T-helper 1 cell treated with Interleukin-12 subunit alpha and Interleukin-12 subunit beta and Interleukin-4 antibody, amounts not matched to agents 30 ng/mL and 1 ng/mL, for 36 hours (primary cell): ENCODE data around the gene NR3C2. TPM values are rescaled to one million over a fixed set of nuclear protein-coding genes. Genes with fewer than 3 reads are reported as not detected.

ENCODE experiments used
- intact Hi-C: fragments of 100-400 bp; cut with micrococcal nuclease; formaldehyde crosslinking; loops from one replicate; pipeline ENCODE4 v1.15.1; 2024
- total RNA-seq: library from RNA; stranded (reverse); gene quantifications from 2 replicates; pipeline ENCODE4 v1.2.3, GENCODE V29; 2022

NR3C2 gene
- total RNA-seq, 1 donor from 2014 or later = 0.83 TPM

DNA sequence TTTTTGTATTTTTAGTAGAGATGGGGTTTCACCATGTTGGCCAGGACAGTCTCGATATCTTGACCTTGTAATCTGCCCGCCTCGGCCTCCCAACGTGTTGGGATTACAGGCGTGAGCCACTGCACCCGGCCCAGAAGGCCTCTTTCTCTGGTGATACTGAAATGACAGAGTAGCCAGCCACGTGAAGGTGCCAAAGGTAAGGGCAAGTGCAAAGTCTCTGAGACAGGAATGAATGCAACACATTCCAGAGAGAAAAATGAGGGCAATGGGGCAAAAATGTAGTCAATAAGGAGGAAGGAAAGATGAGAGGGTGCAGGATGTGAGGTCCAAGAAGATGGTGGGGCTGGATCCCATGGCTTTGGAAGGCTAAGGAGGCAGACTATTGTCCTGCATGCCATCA is 176.0 kb downstream of the NR3C2 start:
- intact Hi-C loops = no loop called here

DNA sequence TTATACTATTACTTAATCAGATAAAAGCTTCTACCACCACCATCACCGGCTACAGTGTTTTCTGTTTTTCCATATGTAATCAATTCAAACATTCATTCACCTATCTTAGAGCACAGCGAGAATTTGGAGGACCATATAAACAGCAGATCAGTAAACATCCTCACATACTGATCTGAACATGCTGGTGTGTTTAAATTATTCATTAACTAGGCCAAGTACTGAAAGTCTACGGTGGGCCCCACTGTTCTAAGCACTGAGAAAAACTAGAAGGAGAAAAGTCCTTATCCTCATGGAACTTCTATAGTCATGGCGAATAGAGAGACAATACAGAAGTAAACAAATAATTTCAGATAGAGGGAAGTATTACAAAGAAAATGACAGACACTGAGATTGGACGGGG is 176.6 kb downstream of the NR3C2 start:
- intact Hi-C loops = no loop called here

DNA sequence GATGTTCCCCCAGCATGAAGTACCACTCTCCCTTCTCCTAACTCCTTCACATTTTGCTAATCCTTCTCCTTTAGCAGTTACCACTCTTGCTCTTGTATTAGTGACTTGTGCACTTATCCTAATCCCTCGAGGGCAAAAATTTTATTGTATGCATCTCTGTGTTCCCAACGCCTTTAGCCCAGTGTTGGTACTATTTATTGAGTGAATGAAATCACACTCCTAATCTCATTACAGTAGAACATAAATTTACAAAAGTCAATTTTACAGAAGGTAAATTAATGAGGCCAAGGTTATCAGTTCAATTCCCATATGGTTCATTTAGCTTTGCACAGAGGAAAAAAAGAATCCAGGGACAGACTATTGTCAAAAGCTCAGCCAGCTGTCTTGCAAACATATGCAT is 178.4 kb downstream of the NR3C2 start:
- intact Hi-C loops = no loop called here

DNA sequence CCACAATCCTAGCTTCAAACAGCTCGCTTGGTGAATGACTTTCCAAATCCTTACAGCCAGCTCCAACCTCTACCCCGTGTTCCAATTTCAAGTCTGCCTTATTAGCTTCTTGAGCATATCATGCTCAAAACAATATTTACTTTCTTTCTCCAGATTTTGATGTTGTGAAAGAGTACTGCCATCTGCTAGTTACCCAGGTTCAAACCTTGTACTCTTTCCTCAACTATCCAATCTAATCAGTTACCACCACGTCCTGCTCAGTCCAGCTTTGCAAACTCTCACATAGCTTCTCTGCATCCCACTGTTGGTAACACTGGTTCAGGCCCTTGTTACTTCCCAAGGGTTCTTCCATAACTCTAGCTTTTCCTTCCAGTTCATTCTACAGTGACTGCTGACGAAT is 179.1 kb downstream of the NR3C2 start:
- intact Hi-C loops = no loop called here

DNA sequence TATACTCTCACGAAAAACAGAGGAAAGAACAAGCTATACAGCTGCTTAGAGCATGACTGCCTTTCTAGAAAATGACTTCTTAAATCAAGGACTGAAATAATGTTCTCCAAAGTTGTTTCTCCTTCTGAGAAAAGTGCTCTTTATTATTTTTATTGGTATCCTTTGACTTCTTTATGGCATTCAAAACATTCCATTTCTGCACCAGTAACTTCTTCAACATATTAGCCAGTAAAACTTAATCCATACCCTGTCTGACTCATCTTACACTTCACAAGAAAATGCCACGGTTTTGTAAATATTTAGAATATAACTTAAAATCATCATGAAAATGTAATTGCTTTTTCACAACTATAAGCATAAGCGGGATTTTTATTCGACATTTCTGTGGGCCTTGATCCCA is 180.4 kb downstream of the NR3C2 start:
- intact Hi-C loops = no loop called here

DNA sequence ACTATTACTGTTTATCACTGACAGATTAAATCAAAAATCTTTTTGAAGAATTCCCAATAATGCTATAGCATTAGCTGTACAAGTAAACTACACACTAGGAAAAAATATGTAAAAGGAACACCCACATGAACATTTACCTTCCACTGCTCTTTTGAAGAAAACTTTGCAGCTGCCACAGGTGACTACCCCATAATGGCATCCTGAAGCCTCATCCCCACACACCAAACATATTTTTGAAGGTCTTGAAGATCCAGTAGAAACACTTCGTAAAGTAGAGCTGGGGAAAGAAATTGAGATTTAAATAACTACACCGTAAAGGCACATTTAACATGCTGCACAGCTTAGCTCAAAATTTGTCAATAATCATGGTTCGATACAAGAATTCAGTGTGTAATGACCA is 182.4 kb downstream of the NR3C2 start:
- intact Hi-C loops = no loop called here

DNA sequence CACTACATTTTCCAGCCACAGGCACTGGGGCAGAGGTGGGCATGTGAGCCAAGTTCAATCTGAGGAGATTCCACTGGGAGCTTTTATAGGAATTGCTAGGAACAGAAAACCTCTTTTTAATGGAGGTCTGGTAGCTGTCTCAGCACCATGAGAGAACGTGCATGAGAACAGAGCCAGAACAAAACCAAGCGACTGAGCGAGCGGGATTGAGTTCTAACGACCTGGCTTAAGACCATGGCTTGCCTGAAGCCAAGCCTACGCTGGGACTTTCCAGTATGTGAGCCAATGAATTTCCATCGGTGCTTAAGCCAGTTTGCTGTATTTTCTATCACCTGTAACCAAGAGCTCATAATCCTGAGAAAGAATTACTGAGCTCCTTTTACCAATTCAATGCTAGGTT is 183.7 kb downstream of the NR3C2 start:
- intact Hi-C loops = no loop called here

DNA sequence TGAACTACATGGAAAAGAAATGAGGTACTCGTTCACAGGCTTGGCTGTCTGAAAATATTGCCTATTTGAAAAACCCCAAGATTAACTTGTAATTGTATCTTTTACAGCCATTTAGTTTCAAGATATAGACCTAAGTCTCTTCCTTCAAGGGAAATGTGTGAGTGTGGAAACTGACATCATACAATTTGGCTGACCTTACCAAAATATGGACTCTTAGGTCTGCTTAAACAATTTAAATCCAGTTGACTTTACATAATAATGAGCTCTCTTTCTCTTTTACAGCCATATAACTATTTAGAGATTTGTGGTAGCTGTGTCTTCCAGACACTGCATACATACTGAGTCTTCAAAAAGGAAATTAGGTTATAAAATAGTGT is 186.9 kb downstream of the NR3C2 start:
- intact Hi-C loops = no loop called here

DNA sequence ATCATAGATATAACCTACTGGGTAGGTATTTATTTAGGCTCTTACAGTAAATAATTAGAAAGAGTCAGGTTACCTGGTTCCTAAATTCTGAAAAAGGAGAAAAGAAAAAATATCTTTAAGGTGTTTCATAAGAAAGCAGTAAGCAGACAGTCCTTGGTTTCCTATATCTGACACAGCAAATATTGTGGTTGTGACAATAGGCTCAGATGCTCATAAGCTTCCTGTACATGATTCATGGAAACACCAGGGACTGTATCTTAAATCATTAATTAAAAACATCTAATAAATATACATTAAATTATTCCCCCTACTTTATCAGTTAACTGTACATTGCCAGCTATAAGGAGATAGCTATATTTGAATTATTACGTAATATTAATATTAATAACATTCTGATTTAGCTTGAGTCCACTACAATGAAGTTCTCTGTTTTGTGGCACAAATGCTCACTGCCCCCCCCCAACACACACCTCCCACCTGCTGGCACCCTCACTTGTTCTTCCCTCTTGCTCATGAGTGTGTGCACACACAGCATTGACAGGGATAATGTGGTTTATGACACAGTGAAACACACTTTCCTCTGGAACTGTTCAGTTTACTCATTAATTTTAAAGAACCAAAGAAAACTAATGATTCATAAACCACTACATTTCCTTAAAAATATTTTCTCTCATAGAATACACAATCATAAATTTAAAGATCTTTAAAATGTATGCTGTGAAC is 187.4 kb downstream of the NR3C2 start:
- intact Hi-C loops = no loop called here

DNA sequence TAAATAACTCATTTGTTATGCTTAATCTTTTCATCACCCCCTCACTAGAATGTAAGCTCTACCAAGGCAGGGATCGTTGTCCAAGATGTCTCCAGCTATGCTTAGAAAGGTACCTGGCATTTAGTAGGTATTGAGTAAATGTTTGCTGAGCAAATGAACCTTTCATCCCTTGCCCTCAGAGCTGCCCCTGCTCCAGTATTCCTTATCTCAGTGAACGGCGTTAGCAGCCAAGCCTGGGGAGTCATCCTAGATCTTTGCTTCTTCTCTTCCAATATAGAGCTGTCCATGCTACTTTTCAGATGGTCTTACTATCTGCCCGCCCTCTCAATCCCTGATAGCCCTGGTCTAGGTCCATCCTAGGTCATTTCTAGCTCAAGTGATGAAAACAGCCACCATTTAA is 188.4 kb downstream of the NR3C2 start:
- intact Hi-C loops = no loop called here

DNA sequence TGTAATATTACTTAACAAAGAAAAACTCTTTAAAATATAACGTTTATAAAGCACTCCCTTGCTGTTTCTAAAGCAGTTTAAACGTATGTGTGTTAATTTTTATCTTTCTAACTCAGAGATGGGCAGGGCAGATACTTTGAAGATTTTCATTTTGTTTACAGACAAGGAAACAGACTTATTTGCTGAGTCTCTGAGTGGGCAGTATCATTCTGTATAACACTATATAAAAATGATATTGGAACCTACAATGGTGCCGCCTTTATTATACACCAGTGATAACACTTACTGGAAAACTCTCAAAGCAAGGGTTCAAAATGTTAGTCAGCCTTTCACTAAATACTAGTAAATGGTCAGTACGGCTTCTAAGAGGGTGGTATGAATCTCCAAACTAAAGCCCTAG is 193.4 kb downstream of the NR3C2 start:
- intact Hi-C loops = no loop called here

DNA sequence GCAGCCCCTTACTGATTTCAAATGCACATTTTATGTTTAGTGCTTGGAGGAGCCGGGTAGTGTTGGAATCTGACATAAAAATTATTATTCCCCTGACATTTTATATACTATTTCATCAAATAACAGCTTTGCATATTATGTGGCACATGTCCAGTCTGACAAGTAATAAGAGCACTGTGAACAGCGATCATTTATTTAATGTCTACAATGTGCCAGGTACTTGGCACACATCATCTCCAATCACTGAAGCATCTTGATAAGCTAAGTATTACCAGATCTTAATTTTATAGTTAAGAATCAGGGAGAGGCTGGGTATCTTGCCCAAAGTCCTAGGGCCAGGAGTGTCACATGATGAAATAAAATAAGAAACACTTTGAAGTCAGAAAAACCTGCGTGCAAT is 197.2 kb downstream of the NR3C2 start:
- intact Hi-C loops = no loop called here

DNA sequence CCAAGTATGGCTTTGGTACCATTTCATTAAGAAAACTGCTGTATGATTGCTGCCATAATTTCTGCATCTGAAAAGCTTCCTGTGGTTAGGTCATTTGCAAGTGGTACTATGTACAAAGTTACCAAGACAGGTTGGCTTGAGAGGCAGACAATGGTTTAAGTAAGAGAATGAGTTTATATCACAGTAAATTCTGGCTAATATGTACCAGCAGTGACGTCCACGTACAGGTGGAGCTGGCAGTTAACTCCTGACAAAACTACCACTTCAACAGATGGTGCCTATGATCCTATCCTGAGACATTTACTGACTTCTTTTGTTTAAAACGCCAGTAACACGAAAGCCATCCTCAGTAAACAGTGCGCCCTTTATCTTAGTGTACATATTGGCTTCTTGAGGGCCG is 198.4 kb downstream of the NR3C2 start:
- intact Hi-C loops = no loop called here

DNA sequence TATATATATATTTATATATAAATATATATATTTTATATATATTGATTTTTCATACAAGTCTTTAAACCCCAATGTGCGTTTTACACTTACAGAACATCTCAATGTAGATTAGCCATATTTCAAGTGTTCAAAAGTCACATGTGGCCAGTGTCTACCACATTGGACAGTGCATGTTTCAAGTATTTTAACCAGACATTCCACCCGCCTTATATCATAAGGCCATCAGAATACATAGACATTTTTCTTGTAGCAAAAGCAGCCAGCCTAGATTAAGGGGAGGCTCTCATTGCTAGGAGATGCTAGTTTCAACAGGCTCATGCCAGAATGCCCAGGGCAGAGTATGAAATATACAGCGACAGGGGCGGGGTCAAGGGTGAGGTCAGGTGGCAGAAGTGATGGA is 202.0 kb downstream of the NR3C2 start:
- intact Hi-C loops = no loop called here

DNA sequence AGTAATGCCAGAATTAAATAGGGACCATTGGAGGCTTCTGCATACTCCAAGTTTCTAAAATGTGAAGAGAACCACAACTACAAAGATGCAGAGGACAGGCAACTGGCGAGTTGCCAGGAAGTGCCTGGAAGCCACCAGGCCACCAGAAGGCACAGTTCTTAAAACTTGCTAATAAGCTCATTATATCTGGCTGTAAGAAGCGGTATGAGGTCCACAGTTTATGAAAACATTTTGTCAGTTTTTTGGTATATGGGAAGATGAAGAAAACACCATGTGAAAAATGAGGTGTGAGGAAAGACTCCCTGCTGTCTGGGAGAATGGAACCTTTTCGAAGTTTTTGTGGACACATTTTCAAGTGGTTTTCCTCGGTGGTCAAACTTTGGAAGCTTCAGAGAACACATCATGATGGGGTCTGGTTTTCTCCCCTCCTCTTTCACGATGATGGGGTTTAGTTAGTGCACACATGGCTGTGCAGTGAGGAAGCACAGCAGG is 202.7 kb downstream of the NR3C2 start:
- intact Hi-C loops = no loop called here

DNA sequence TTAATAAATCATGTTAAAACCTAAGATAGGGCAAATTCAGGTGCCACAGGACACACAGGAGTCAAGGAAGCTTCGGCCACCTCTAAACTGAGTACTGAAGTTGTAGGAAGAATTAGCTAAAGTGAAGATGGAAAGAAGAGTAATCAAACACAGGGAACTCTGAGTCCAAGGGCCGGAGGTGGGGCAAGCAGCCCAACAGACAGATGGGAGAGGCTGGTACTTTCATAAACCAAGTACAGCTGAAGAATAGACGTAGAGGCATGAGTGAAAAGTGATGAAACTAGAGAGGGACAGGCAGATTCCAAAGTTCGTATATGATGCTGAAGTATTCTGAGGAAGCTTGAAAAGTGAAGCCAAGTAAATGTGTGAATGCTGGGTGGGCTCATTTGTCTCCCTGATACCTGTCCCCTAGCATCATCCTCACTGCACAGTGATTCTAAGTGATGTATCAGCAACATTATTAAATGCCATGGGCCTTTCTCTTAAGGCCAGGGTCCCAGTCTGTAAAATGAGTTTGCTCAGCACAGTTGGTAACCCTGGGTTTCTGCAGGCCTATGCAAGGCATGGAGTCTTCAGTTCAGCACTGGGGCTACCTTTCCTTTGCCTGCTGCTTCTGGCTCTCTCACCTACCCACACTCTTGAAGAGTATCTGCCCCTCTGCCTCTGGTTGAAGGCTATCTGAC is 203.3 kb downstream of the NR3C2 start:
- intact Hi-C loops = no loop called here

DNA sequence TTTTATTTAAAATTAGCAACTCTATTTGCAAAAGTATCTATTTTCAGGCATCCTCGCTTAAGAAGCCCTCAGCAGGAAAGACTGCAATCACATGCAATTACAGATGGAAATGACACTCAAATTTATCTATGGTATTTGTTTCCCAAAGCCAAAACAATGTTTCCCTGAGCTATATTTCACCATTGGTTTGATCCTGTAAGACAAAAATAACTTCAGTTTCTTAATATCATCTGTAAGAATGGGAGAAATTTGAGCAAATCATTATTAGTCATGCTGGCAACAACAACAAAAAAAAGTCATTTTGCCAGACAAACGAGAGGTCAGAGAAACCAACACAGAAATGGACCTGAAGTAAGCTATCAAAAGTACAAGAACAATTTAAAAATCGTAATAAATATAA is 204.1 kb downstream of the NR3C2 start:
- intact Hi-C loops = no loop called here

DNA sequence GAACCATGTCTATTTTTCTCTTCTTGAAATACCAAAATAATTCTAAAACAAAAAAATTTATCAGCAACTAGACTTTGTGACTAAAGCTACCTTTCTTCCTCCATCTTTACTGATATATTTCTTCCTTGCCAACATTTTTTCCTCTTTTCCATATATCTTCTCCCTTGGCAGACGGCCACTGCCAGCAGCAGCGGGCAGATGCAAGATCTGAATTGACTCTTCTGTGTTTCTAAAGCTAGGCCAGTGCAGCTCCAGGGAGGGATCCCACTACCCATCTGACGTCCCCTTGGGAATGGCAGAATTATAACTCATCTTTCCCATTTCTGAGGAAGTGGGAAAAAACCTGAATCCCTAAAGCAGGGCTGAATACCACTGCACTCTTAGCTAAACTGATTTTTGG is 206.4 kb downstream of the NR3C2 start:
- intact Hi-C loops = no loop called here

DNA sequence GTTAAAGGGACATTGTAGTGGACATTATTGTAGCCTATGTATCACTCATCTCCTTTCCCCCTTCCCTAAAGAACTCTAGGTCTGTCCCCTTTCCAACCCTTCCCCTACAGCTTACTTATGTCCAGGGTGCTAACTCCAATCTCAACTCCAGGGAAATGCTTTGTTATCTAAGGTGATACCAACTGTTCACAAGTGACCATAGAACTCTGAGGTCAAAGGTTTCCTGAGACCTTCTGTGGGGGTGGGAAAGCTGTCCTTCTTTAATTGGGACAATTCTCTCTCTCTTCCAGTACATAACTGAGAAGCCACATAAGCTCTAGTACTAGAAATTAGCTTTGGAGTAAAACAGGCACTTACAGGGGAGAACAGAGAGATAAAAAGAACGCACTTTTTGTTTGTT is 212.4 kb downstream of the NR3C2 start:
- intact Hi-C loops = no loop called here

DNA sequence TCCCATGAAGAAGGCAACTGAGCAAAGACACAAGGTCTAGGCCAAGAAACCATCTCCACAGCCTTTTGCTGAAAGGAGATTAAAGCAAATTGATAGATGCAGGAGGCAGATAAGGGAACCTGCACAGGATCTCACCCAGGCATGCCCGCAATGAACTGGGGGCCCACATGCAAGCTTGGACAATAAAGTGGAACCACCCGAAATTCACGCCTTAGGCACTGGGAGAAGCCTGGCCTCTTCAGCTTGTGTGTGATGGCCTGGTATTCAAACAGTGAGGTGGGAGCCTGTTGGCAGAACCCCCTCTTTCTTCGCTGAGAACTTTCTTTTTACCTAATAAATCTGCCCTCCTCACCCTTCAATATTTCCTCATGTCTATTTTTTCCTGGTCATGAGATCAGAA is 213.2 kb downstream of the NR3C2 start:
- intact Hi-C loops = no loop called here

DNA sequence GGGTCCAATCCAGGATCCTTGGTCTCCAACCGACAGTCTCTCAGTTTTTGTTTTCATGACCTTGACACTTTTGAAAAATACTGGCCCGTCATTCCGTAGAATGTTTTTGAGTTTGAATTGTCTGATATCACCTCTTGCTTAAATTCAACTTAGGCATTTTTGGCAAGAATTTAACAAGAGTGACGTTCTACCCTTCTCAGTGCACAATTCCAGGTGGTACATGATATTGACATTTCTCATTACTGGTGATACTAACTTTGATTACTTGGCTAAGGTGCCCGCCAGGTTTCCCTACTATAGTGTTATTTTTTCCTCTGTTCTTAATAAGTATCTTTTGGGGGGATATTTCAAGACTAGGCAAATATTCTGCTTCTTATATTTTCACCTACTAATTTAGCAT is 215.1 kb downstream of the NR3C2 start:
- intact Hi-C loops = no loop called here

DNA sequence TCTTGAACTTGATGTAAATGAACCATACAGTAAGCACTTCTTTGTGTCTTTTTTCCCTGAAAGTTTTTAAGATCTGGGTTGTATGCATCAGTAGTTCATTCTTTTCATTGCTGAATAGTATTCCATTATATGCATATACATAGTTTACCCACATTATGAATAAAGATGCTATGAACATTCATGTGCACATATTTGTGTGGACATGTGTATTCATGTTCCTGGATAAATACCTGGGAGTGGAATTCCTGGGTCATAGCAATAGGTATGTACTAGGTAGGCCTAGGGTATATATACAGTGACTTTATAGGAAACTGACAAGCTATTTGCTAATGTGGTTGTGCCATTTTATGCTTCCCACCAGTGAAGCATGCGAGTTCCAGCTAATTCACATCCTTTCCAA is 215.9 kb downstream of the NR3C2 start:
- intact Hi-C loops = no loop called here

DNA sequence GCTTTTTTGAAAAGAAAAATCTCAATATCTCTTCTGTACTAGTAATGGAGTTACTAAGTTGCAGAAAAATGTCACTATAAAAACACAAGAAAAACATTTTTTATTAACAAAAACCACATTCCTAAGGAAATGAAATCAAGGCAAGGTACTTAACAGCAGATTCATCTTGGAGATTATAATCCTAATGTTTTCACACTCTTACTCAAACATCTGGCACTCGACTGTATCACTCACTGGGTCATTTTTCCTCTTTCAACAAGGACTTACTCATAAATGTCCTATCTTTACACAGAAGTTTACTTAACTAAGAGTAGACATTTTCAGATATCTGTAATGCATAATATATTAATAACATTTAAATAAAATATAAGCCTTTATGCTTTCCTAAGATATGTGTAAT is 216.6 kb downstream of the NR3C2 start:
- intact Hi-C loops = no loop called here
